ENCODE data around the gene ARSB. TPM values are rescaled to one million over a fixed set of nuclear protein-coding genes. Genes with fewer than 3 reads are reported as not detected.

The ARSB gene
- total RNA-seq, 1 experiment from 2014 or later, result 12.2 TPM

DNA sequence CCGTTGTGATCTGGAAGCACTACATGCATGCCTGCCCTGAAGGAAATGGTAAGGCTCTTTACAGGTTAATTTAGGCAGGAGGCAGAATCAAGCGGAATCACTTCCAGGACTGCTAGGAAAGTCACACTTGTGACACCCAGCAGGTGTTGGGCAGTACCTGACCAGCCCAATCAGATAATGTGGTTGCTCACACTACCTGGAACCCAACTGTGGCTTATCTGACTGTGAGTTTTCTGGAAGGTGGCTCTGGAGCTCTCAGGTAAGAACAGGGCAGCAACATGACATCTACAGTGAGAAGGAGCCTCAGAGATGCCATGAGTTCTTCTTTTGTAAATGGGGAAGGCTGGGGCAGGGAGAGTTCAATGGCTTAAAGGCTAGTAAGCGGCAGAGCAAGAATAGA, 146.4 kb downstream of the ARSB start:
- no peak for DNase-seq (ENCODE audit: low read depth)

DNA sequence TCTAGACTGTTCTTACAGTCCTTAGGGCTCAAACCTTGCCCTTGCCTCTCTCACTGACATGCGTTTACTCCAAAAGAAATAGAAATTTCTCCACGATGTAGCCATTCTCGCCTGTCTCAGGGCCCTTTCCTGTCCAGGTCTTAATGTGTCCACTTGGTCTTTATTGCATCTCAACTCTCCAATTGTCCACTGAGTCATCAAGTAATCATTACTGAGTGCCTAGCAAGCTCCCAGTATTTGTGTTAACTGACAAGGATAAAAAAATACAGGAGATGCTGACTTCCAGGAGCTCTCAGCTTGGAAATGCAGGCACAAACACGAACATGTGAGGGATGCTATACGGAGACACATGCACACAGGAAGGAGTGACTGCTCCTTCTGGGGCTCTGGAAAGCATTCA, 147.3 kb downstream of the ARSB start:
- DNase-seq (ENCODE audit: low read depth), result no peak

DNA sequence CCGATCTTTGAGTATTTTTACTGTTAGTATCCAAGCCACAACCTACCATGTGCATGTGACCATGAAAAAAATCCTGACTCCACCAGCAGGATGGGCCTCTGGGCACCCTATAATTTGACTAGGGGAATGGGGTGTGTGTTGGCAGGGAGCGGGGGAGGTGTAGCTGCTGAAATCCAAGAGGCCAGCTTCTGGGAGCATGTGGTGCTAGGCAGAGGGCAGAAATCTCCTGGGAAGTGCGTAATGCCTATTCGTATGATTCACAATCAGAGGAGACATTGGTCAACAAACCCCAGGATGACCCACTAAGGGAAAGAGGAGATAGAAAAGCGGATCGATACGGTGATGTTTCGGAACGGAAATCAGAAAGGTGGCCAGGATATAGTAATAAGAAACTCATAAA, 149.9 kb downstream of the ARSB start:
- no peak for DNase-seq (ENCODE audit: low read depth)

DNA sequence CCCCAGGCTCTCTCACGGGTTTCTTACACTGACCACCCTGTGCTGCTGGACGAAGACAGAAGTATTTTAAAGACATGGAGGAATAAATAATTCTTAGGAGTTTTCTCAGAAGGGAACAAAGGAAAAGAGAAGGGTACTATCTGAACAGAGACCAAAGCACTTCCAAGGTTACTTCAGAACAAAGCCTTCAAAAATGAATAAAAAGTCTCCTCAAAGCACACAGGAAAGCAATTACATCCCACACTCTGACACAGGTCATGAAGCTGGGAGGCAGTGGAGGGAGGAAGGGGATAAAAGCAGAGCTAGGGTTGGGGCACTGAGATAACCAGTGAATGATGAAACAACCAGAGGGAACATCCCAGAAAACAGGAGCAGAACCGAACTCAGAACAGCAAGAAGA, 151.8 kb downstream of the ARSB start:
- no peak for DNase-seq (ENCODE audit: low read depth)

DNA sequence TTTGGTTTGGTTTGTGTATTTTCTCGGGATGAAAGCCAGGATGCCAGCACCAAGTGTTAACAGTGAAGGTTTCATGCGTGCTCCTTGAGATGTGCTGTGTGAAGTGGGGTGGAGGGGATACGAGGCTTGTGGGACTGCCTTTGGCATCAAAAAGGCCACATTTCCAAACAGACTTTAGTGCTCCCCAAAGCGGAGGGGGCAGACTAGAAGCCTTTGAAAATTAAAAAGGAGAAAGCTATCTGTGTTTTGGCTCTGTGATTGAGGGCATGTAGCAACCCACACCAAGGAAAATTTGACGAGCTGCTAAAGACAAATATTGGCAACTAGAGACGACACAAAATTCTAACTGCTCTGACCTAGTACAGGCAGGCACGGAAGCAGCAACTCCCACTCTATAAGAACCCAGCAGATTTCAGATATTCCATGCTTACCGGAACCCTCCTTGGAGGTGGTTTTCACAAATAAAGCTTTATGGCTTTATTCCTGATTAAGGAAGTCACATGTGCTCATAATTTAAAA, 154.5 kb downstream of the ARSB start:
- DNase-seq (ENCODE audit: low read depth), result no peak

DNA sequence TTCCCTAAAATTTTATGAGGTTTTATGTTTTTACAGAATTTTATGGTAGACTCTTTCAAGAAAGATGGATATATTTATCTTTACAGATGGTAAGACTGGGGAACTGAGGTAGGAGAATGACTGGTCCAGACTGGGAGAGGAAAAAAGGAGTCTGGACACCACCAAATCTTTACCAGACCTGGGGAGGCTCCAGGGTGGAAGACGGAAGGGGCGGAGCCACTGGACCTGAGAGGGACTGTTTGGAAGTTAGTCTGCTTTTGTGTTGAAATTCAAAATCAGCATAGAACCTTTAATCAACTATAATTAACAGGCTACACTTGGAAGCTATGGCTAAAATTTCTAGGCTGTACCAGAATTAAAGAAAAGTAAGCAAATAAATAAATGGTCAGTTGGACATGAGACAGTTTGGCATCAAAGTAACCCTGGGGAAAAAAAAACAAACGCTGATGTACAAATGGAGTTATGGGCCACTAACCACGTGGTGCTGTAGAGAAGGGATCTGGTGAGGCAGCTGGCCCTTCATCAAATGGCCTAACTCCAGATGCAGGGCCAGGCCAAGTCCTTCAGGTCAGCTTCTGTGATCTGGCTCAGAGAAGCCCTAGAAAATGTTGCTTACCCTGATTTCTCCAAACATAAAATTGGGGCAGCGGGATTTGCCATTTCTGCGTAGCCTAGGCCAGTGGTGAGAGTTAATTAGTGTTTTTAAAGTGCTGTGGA, 155.1 kb downstream of the ARSB start:
- no peak for DNase-seq (ENCODE audit: low read depth)

DNA sequence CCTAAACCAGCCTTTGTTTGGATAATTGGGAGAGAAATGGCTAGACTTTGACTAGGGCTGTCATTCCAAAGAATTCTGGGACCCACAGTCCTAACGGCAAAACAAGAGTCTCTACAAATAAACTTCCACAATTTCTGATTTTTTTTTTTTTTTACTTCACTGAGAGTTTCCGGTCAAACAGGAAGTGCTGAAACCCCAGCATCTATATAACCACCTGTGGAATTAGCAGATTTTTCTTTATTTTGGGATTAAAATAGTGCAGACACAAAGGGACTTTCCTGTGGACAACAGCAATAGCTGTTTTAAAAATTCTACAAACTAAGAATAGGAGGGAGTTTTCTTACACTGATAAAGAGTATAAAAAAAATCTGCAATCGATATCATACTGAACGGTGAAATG, 157.4 kb downstream of the ARSB start:
- no peak for DNase-seq (ENCODE audit: low read depth)

DNA sequence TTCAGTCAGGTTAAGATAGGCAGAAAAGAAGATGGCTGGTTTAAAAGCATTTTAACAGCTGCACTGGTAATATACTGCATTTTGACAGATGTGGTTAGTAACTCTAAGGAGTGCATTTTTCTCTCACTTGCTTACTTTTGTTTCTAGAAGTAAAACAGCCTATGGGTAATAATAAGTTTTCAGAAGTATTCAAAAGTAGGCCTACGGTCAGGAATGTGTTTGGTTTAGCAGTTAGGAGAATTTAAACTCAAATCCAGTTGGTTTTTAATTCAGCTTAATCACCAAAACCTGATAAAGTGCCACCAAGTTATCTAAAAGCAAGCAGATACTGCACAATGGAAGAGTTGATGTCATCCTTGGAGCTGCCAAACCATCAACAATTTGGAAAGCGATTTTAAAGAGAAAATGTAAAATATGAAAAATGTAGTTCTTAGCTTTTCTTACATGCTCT, 160.3 kb downstream of the ARSB start:
- no peak for DNase-seq (ENCODE audit: low read depth)

DNA sequence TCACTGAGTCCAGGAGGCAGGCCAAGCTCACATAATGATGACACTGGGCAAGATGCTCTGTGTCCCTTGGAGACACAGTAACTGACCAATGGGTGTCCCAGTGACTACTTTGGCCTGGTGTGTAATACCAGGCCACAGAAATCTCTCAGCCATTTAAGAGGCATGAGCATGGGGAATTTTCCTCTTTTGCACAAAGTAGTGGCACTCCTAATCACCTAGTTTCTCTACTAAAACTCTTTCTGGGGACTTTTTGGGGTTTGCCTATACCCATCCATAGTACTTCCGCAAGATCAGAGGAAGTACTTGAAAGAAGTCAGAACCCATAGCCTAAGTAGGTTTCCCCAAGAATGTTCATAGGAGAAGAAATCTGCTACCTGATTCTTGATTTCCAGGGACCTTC, 161.9 kb downstream of the ARSB start:
- no peak for DNase-seq (ENCODE audit: low read depth)

DNA sequence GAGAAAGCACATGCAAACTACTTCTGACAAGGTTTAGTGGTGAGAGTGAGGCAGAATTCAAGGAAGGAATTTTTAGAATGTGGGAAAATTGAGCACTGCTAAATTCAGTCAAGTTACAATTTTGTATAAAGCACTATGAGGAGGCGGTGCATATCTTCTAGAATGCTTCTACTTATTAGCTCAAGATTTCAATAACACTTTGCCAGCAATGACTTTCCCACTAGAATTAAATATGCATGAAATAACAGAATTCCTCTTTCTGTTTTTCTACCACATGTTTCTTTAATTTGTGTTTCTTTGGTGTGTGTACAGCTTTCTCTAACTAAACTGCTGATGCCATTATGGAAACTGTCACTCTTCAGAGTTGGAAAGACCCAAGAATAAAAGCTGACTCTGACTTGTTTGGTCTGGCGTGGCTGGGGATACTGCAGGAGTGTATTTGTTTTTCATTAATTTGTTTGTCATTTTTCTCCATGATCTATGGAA, 163.5 kb downstream of the ARSB start:
- no peak for DNase-seq (ENCODE audit: low read depth)

DNA sequence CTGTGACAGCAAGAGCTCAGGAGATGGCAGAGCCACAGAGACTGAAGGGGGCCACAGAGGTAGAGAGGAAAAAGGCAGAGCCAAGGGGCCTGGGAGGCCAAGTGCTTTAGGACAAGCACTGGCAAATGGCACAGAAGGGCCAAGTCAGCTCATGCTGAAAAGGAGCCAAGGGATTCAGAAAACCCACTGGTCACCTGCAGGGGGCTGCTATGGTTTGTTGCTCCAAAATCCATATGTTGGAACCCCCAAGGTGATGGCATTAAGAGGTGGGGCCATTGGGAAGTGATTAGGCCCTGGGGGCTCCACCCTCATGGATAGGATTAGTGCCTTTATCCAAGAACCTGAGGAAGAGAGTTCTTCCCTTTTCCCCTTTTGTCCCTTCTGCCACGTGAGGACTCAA, 165.4 kb downstream of the ARSB start:
- DNase-seq (ENCODE audit: low read depth), result no peak

DNA sequence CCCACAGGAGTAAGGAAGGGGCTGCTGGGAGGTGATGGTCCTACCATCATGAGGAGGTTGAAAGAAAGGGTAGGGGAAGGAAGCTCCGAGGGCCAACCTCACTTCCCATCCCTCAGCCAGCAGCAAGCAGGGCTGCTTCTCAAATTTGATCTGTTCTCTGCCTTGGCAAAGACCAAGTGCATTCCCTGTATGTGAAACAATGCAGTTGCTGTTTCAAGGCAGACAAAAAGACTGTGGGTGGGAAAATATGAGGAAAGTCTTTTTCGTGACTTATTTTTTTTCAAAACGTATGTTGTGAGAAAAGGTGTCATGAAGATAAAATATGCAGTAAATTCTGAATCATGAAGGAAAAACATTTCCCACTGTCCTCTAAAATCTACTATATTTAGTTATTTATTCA, 165.9 kb downstream of the ARSB start:
- no peak for DNase-seq (ENCODE audit: low read depth)

DNA sequence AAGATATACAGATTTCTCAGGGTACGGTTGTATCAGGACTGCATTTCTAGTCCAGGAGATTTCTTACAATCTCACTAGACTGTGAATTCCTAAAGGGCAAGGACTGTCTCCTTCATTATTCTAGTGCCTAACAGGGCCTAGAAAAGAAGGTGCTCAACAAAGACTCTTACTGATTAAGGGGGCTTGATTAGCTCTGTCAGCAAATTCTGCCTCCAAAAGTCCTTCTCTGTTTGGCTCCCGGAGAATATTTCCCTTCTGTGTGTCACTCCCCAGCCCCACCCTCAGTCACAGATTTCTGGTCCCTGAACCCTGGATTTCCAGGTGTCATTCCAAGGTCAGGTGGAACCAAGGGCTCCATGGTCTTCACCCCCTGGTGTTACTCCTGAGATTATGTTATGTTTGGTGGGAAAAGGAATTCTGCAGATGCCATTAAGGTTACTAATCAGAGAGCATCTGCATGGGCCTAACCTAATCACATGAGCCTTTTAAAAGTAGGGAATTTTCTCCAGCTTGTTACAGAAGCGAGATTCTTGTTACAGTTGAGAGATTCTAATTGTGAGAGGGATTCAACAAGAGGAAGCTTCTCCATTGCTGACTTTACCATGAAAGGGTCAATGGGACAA, 168.9 kb downstream of the ARSB start:
- DNase-seq (ENCODE audit: low read depth), result no peak

DNA sequence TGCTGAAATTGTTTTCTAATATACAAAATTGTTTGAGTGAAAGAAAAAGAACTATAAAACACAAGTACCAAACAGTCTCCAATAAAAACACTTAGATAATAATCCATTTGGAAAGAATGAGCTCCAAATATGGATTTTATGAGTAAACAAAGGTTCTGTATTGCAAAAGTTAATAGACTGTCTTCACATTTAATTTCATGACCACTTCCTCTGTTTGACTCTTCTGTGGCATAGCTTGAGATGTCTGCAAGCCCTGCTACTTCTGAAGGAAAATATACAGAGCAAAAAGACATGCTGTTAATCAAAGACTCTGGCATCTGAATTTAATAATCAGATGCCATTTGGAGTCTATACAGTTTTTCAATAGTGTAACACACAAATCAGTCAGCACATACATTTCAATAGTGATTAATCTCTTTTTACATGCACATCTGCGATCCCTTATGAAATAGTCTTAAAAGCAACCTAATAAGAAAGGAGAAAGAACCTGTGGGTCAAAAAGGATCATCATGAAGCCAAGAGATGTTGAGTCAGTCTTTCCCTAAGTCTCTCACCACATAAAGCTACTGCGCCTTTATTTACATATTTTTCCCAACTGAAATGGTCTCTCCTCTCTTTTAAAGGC, 171.1 kb downstream of the ARSB start:
- DNase-seq (ENCODE audit: low read depth), result no peak

DNA sequence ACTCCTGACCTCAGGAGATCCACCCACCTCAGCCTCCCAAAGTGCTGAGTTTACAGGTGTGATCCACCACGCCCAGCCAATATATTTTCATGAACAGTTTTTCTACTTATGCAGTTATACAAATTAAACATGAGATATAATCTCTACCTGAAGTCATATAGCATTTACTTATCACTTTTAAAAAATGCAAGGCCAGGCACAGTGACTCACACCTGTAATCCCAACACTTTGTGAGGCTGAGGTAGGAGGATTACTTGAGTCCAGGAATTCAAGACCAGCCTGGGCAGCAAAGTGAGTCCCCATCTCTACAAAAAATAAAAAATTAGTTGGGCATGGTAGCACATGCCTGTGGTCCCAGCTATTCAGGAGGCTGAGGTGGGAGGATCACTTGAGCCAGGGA, 171.8 kb downstream of the ARSB start:
- DNase-seq (ENCODE audit: low read depth), result no peak

DNA sequence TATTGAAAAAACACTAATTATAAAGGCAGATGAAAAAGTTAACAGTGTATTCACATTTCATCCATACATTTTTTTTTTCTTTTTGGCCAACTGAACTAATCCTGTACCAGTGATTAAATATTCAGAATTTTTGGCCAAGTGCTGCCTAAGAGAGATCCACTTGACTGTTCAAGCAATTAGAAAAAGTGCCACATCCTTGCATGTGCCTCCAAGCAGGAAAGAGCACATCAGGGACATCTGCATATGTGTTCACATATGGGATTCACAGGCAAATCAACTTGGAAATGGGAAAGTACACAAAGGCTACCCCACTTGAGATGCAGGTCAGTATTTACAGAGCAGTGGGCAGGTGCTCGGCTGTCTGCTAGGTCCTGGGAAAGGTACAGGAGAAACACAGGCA, 173.2 kb downstream of the ARSB start:
- DNase-seq (ENCODE audit: low read depth), result no peak

DNA sequence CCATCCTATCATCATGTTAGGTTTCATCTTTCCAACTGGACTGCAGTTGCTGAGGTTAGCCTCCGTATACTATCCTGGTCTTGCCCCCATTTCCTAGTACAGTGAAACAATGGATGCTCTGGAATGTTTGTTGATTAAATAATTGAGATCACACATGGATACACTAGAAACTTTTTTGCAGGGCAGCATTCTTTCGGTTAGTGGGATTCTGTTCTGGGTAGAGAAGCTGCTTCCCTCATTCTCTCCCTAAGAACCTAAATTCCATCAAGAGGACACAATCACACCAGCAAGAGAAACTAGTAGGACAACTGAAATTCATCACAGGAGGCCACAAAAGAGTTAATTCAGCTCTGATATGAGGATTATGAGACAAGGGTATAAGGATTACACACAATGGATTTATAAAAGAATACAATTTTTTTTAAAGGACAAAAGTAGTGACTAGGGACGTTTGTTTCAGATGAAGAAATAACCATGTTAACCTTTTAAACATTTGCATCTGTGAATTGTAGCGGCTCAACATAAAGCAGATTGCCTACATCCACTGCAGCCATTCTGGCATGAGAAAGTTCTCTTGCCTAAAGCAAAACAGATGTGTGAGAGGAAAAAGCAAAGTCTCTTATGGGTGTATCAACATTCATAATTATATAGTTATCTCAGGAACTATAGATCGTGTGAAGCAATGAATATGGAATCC, 173.8 kb downstream of the ARSB start:
- DNase-seq (ENCODE audit: low read depth), result no peak

DNA sequence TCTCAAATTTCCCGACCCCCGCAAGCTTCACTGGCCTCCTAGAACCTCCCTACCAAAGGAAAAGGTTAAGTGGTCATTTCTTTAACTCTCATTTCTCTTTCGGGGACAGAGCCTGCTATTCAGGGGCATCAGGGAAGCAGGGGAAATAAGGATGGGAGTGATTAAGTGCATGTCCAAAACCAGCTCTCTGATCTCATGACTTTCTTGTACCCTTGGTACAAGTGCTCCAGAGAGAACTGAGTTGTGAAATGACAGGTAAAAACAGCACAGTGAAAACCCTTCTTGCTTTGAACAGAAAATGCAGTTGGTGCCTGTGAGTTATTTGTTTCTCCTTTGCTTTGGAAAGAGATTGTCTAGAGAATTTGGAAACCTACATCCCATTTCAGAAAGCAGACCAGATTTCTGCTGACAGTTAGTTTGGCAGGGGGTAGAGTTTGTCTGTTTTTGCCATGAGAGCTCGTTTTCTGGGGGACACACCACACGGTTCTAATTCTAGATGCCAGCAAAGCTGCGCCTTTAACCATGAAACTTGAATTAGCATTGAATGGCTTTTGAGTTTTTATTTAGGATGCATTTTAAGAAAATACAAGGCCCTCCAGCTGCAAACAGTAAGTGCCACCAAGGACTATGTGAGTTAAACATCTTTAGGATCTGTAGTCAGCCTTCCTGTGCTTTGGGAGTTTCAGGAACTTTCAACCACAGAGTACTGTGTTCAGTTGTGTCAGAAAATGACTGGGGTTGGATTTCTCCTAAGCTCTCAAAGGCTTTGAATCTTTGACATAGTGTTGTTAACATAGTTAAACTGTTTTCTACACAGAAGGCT, 174.8 kb downstream of the ARSB start:
- no peak for DNase-seq (ENCODE audit: low read depth)

DNA sequence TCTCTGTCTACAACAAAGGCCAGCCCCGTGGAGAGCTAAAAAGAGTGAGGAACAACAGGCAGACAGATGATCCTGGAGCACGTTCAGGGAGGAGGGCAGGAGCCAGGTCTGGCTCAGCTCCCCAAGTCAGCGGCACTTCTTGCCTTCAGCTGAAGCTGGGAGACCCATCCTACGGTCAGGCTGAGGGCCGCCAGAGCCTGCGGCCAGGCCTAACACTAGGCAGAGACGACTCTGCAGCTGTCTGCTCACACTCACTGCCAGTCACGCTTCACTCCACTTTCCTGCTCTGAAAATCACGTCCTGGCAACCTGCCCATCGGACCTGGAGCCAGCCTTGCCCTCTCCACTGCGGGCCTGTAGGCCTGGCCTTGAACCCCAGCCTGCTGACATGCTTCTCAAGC, 175.7 kb downstream of the ARSB start:
- DNase-seq (ENCODE audit: low read depth), result no peak

DNA sequence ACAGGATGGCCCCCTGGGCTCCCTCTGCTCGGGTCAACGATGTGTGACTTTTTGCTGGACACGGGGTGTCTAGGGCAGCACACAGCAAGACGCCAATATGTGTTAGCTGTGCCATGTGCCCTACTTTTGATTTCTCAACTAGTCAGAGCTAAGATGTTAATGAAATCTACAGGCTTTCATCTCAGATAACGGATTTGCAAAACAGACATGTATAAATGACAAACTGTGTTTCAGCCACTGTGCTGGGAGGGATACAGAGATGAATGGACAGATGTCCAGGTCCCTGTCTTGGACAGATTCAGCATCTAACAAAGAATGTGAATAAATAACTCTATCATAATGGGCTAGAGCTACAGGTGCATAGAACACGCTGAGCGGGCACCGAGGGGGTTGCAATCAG, 176.3 kb downstream of the ARSB start:
- no peak for DNase-seq (ENCODE audit: low read depth)

DNA sequence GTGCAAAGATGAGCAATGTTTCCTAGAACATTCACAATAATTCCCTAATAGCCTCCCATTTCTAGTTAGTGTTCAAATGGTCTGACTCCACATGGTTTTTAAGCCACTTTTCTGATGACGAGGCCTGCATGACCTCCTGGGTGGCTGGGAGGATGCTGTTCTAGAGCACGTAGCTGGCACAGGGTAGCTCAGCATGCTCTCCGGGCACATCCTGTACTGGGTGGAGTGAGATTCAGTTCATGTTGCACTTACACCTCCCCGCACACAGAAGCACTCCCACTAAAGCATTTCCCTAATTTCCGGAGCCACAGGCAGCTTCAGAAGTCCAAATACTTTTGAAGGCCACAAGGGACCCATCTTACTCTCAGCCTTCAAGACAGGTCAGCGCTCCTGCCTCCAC, 176.7 kb downstream of the ARSB start:
- DNase-seq (ENCODE audit: low read depth), result no peak

Data from Daoy (cell line).